Large intestine (tissue), 3 donors: ENCODE data around the gene TBCCD1. TPM values are rescaled to one million over a fixed set of nuclear protein-coding genes. Genes with fewer than 3 reads are reported as not detected.
"Not testable (repeated sequence)": the region's sequence is repeated elsewhere in the genome, so short reads cannot be mapped to it uniquely, and the experiment has no call there.

Experiments used
- DNase-seq, 2 donors: peaks; one replicate each; pipeline versions ENCODE4 v3.0.0 to v3.0.0-alpha.2; 2013
- H3K27ac ChIP-seq: one replicate; pipeline ENCODE4 v1.5.1; 2013; ENCODE audit warnings: low read length
- H3K27me3 ChIP-seq: 2 replicates; pipeline ENCODE4 v1.6.1; 2013; ENCODE audit warnings: low read length; ENCODE audit not compliant: control insufficient read depth, insufficient read depth
- H3K36me3 ChIP-seq: 2 replicates; pipeline ENCODE4 v1.6.1; 2013; ENCODE audit warnings: low read length; ENCODE audit not compliant: control insufficient read depth, insufficient read depth
- H3K4me1 ChIP-seq: one replicate; pipeline ENCODE4 v1.6.1; 2013; ENCODE audit warnings: low read length; ENCODE audit not compliant: control insufficient read depth, insufficient read depth
- H3K4me3 ChIP-seq: one replicate; pipeline ENCODE4 v1.5.1; 2013; ENCODE audit warnings: low read length
- H3K9me3 ChIP-seq: one replicate; pipeline ENCODE4 v1.6.1; 2013; ENCODE audit warnings: mild to moderate bottlenecking, low read depth, low read length, moderate library complexity; ENCODE audit not compliant: control insufficient read depth
- WGBS: methylation state at CpG from one replicate; pipeline ENCODE4 v1.1.5; 2013; ENCODE audit warnings: low lambda C conversion rate; ENCODE audit not compliant: insufficient coverage; 5-methylcytosine and 5-hydroxymethylcytosine counted together
- polyA plus RNA-seq: library from polyadenylated mRNA; unstranded; fragments of 120-200 nt; gene quantifications from one replicate; pipeline ENCODE4 v1.2.1, GENCODE V29; 2013

The TBCCD1 gene
- polyA plus RNA-seq, 1 donor = 15.6 TPM

- Histone ChIP-seq H3K27ac (no peak overlapping the region), H3K27me3 (no peaks in the 10 kb centered on the region), H3K36me3 (peaks cover 62% of the 10 kb centered on the region), H3K4me1 (no peaks in the 10 kb centered on the region), H3K9me3 (no peaks in the 10 kb centered on the region), H3K4me3 (no peak overlapping the region)
- no peak for DNase-seq
- WGBS = 100% methylated on average over 1 of the region's 6 CpGs
Observed at GRCh38 chr3:186582541-186582940, 15.4 kb upstream of the TBCCD1 start.

- no peak for DNase-seq
- no peaks in the 10 kb centered on the region for H3K27me3 ChIP-seq
- H3K9me3 ChIP-seq = no peaks in the 10 kb centered on the region
- WGBS = 100% methylated on average over 1 of the region's 3 CpGs
- H3K4me1 ChIP-seq = no peaks in the 10 kb centered on the region
- H3K36me3 ChIP-seq = peaks cover 71% of the 10 kb centered on the region
- H3K27ac ChIP-seq = no peak overlapping the region
- H3K4me3 ChIP-seq = no peak overlapping the region
Observed at GRCh38 chr3:186580785-186581184, 13.6 kb upstream of the TBCCD1 start.

- DNase-seq = no peak
- H3K4me3 ChIP-seq = no peak overlapping the region
- H3K9me3 ChIP-seq = no peaks in the 10 kb centered on the region
- no peak overlapping the region for H3K27ac ChIP-seq
- 100% methylated on average over 1 of the region's 2 CpGs for WGBS
- H3K27me3 ChIP-seq = no peaks in the 10 kb centered on the region
- no peaks in the 10 kb centered on the region for H3K4me1 ChIP-seq
- H3K36me3 ChIP-seq = peaks cover 58% of the 10 kb centered on the region
Observed at GRCh38 chr3:186577521-186577920, 10.4 kb upstream of the TBCCD1 start.

- Histone ChIP-seq H3K4me1 (peaks cover 8% of the 10 kb centered on the region), H3K9me3 (no peaks in the 10 kb centered on the region), H3K36me3 (peaks cover 25% of the 10 kb centered on the region), H3K27me3 (no peaks in the 10 kb centered on the region), H3K27ac (no peak overlapping the region), H3K4me3 (peak overlapping the region; percentile 80)
- 37% methylated on average over 2 of the region's 2 CpGs for WGBS
- DNase-seq = no peak
Observed at GRCh38 chr3:186571644-186572013, 4.5 kb upstream of the TBCCD1 start.

- WGBS = 0% methylated on average over 3 of the region's 21 CpGs
Observed at GRCh38 chr3:186570941-186571643, 4.0 kb upstream of the TBCCD1 start.

GRCh38 chr3:186570096-186570940 is 3.2 kb upstream of the TBCCD1 start, which contains the start of gene DNAJB11:
DNAJB11 (plus strand) TSS chr3:186570720; CDS start chr3:186570898, 178 bp downstream.
- Histone ChIP-seq H3K9me3 (no peaks in the 10 kb centered on the region), H3K36me3 (peaks cover 12% of the 10 kb centered on the region), H3K27ac (peak within 1 kb of the TSS; percentile 81), H3K27me3 (no peaks in the 10 kb centered on the region), H3K4me1 (peaks cover 8% of the 10 kb centered on the region), H3K4me3 (peak within 1 kb of the TSS; percentile 80)
- no CpG with 5 or more reads among the region's 59 CpGs for WGBS
- peak; percentile 100 for DNase-seq

More at GRCh38 chr3:186570941-186571643, 4.0 kb upstream of the TBCCD1 start:
- H3K4me1 ChIP-seq = peaks cover 8% of the 10 kb centered on the region
- peaks cover 19% of the 10 kb centered on the region for H3K36me3 ChIP-seq
- H3K27ac ChIP-seq = peak overlapping the region; percentile 81
- H3K27me3 ChIP-seq = no peaks in the 10 kb centered on the region
- peak in 1 of 2 donors; percentile 20 for DNase-seq
- no peaks in the 10 kb centered on the region for H3K9me3 ChIP-seq
- peak overlapping the region; percentile 80 for H3K4me3 ChIP-seq

GRCh38 chr3:186569779-186570095 is 2.6 kb upstream of the TBCCD1 start:
- no peak for DNase-seq
- peak overlapping the region; percentile 55 for H3K27ac ChIP-seq
- peaks cover 9% of the 10 kb centered on the region for H3K36me3 ChIP-seq
- peak overlapping the region; percentile 56 for H3K4me3 ChIP-seq
- no peaks in the 10 kb centered on the region for H3K9me3 ChIP-seq
- H3K4me1 ChIP-seq = peaks cover 8% of the 10 kb centered on the region
- no peaks in the 10 kb centered on the region for H3K27me3 ChIP-seq
- 7% methylated on average over 3 of the region's 7 CpGs for WGBS

GRCh38 chr3:186569361-186569760 is 2.2 kb upstream of the TBCCD1 start:
- H3K27me3 ChIP-seq = not testable (repeated sequence)

GRCh38 chr3:186566772-186567071 is 417 bp downstream of the TBCCD1 start:
- peak overlapping the region; percentile 97 for H3K4me3 ChIP-seq
- H3K9me3 ChIP-seq = no peaks in the 10 kb centered on the region
- no peaks in the 10 kb centered on the region for H3K27me3 ChIP-seq
- H3K4me1 ChIP-seq = peaks cover 8% of the 10 kb centered on the region
- no peaks in the 10 kb centered on the region for H3K36me3 ChIP-seq
- no peak for DNase-seq
- WGBS = 0% methylated on average over 3 of the region's 14 CpGs
- H3K27ac ChIP-seq = peak overlapping the region; percentile 96

More at GRCh38 chr3:186569361-186569760, 2.2 kb upstream of the TBCCD1 start:
- not testable (repeated sequence) for H3K4me1 ChIP-seq, H3K9me3 ChIP-seq, H3K27ac ChIP-seq, DNase-seq, H3K36me3 ChIP-seq
- 100% methylated on average over 1 of the region's 11 CpGs for WGBS
- peak overlapping the region; percentile 56 for H3K4me3 ChIP-seq

- DNase-seq = no peak
- Histone ChIP-seq H3K9me3 (no peaks in the 10 kb centered on the region), H3K4me1 (peaks cover 5% of the 10 kb centered on the region), H3K4me3 (no peak overlapping the region), H3K36me3 (peaks cover 2% of the 10 kb centered on the region), H3K27ac (no peak overlapping the region), H3K27me3 (no peaks in the 10 kb centered on the region)
Observed at GRCh38 chr3:186564586-186564985, 2.6 kb downstream of the TBCCD1 start.
